ENCODE data around the gene CSF3R.
A peak's percentile ranks its signal among the peaks of the same experiment; 100 is the strongest.

Gene CSF3R

GRCh38 chr1:36464605-36465393 lies 17.9 kb downstream of the CSF3R start:
- peak overlapping the region; percentile 98 for H3K4me3 ChIP-seq (ENCODE audit: low read depth, low read length)
- TF ChIP-seq CTCF (IDR thresholded peaks at IDR 0.05; ENCODE audit: low read depth, low read length) = no peak

GRCh38 chr1:36463803-36464604 lies 18.7 kb downstream of the CSF3R start, which contains the start of gene MRPS15:
TSS of gene MRPS15 (minus strand) at chr1:36464384. CDS start at chr1:36464275, 109 bp downstream.
- TF ChIP-seq CTCF (IDR thresholded peaks at IDR 0.05; ENCODE audit: low read depth, low read length) = no peak
- H3K4me3 ChIP-seq (ENCODE audit: low read depth, low read length) = peak within 1 kb of the TSS; percentile 98

- peak overlapping the region; percentile 98 for H3K4me3 ChIP-seq (ENCODE audit: low read depth, low read length)
- no peak for TF ChIP-seq CTCF (IDR thresholded peaks at IDR 0.05; ENCODE audit: low read depth, low read length)
Observed at GRCh38 chr1:36463463-36463802, 19.3 kb downstream of the CSF3R start.

GRCh38 chr1:36458910-36459309 lies 23.8 kb downstream of the CSF3R start:
- no peak for TF ChIP-seq CTCF (IDR thresholded peaks at IDR 0.05; ENCODE audit: low read depth, low read length)

GRCh38 chr1:36457691-36458090 lies 25.0 kb downstream of the CSF3R start:
- no peak for TF ChIP-seq CTCF (IDR thresholded peaks at IDR 0.05; ENCODE audit: low read depth, low read length)
- H3K4me3 ChIP-seq (ENCODE audit: low read depth, low read length) = no peak overlapping the region

More at GRCh38 chr1:36458910-36459309, 23.8 kb downstream of the CSF3R start:
- H3K4me3 ChIP-seq (ENCODE audit: low read depth, low read length) = no peak overlapping the region

- TF ChIP-seq CTCF (IDR thresholded peaks at IDR 0.05; ENCODE audit: low read depth, low read length) = no peak
- no peak overlapping the region for H3K4me3 ChIP-seq (ENCODE audit: low read depth, low read length)
Observed at GRCh38 chr1:36456391-36456928, 26.3 kb downstream of the CSF3R start.

GRCh38 chr1:36455386-36455785 lies 27.3 kb downstream of the CSF3R start:
- no peak for TF ChIP-seq CTCF (IDR thresholded peaks at IDR 0.05; ENCODE audit: low read depth, low read length)
- H3K4me3 ChIP-seq (ENCODE audit: low read depth, low read length) = no peak overlapping the region

Measured in WI38 (cell line).